HG03139 (cell line): ENCODE data around the gene MAEL.
A peak's percentile ranks its signal among the peaks of the same experiment; 100 is the strongest.

Source experiments
- ATAC-seq: cut with Tn5 transposase; IDR thresholded peaks from one replicate; pipeline ENCODE4 v1.9.1; 2021; ENCODE audit not compliant: unreplicated experiment

MAEL gene

DNA sequence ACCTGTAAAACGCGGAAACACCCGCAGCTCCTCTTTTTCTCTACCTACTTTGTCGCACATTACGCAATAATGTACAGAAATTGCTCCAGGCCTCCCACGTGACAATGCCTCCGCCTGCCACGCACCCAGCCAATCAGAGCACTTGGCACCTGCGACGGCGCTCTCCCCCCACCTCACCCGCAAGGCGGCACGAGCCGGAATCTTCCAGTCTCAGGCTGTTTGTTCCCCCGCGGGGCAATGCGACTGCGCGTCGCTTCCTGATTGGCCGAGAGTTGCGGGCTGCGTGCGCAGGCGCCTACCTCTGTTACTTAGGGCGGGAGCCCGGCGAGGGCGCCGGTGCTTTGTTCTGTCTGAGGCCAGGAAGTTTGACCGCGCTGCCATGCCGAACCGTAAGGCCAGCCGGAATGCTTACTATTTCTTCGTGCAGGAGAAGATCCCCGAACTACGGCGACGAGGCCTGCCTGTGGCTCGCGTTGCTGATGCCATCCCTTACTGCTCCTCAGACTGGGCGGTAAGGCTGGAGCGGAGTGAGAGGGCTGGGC, at the start of gene MAEL:
Gene MAEL (plus strand): TSS at position 307 of the 542 bp plus-strand sequence. CDS start 73 bp downstream, at position 380.
- ATAC-seq: no peak

DNA sequence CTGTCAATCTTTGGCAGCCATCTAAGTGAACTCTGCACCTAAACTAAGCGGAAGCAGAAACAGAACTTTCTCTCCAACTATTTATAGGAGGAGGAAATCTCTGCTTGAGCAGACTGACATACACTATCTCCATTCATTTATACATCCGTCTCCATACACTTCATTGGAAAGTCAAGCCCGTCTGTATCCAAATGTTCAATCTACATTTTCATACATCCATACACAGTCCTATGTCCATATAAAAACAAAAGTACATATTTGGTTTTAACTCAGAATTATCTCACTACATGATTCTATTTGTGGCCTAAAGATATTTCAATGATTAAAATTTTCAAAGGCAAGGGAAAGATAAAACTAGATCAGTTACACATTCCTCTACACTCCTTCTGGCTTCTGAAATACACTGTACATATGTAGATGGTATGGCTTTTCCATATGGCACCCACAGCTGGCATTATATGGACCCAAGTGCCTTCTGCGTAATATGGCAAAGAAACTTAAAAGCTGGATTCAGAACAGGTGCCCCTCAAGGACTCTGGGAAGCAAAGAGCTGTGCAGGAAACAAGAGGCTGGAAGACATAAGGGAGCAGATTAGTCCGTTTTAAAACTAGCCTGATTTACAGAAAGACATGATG, 49.2 kb upstream of the MAEL start:
- ATAC-seq: no peak

DNA sequence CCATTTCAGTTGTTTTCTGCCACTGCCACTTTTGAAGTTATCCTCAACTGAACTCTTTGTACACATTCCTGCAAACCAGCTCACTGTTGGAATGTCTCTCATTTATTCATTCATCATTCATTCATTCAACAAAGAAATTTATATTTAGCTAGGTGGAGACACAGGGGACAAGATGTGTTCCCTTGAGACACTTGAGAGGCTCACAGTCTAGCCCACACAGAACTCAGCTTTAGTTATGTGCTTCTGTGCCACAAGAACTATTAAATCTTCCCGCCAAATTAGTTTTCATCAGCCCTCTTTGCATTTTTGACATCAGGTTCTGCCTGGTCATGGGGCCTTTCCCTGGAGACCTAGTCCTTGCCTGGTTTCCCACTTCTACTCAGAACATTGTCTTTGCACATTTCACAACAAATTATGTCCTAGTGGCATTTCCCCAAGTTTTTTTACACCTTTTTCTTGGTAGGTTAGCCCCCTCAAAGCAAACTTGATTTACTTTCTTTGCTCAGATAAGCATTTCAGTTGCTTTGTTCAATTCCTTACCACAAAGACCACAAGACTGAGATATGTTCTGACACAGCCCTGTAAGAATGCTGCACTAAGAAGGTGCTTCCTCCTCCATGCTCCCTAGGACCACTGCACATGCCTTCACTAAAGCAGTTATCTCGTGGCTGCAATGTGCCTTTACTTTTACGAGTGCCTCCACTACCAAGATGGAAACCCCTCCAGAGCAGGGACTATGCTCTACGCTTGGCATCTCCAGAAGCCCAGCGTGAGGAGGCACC, 44.7 kb upstream of the MAEL start:
- no peak for ATAC-seq

DNA sequence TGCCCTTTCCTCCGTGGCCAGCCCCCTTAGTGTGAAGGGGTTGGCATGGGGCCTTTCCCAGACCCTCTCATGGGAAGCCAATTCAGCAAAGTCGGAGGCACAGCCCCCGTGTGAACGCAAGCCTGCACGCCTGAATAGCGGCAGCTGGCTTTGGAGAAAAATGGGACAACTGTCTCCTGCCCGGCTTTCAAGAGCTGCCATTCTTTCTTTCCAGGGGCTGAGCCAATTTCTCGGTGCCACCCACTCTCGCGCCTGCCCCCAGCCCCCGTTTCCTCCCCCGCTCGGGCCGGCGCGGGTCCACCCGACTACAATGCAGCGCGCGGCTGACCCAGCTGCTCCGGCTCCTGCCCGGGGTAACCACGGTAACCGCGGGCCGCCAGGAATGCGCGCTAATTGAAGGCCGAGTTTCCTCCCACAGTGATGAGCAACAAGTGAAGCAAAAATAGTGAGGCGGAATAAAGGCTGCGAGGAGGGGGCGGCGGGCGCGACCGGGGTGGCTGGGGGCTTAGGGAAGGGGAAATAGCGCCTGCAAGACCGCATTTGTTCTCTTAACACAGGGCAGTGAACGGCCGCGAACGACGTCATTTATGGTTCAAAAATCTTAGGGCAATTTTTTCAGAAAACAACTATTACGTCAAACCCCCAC, 41.6 kb upstream of the MAEL start:
- ATAC-seq: no peak

DNA sequence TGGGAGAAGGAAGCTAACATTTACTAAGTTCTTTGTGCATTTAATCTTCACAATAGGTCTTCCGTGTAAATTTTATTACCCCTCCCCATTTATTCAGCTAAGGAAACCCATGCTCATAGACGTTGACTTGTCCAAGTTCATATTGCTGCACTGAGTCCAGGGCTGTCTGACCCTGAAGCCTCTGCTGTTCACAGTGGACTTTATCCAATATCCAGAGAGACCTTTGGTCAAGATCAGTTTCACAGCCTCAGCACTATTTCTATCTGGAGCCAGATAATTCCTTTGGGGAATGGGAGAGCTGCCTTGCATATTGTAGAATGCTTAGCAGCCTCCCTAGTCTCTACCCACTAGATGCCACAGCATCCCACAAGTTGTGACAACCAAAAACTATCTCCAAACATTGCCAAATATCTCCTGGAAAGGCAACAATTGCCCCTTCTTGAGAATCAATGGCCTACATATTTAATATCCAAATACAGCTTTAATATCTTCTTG, 40.2 kb upstream of the MAEL start:
- ATAC-seq: no peak

DNA sequence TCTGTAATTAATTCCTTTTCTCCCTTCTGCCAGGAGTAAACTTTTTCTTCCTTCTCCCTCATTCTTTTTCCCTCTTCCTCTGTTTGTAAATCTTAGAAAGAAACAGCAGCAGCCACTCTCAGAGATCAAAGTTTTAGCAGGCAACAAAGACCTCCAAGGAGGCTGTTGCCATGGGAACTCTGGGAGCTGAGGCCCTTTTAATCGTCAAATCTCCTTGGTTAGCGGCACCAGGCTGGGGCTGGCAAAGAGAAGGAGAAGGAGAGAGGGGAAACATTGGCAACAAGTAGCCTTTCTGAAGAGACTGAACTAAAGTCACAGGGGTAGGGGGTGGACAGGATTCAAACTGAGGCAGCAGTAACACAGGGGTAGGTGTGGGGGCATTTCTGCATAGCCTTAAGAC, 38.9 kb upstream of the MAEL start:
- no peak for ATAC-seq

DNA sequence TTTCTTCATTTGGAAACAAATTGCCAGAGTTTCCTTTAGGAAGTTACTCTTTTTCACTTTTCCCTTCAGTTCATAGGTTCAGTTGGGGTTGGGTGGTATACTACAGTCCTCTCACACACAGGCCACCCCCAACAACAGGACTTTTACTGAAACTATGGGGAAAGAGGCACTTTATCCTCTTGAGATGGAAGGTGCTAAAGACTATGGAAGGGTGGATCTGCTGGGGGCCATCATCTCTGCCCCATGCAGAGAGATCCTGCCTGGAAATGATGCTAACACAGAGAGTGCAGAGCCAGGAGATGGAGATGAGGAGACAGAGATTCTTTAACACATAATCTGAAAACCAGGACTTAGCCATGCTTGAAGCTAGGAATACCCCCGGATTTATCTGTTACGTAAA, 38.0 kb upstream of the MAEL start:
- no peak for ATAC-seq

DNA sequence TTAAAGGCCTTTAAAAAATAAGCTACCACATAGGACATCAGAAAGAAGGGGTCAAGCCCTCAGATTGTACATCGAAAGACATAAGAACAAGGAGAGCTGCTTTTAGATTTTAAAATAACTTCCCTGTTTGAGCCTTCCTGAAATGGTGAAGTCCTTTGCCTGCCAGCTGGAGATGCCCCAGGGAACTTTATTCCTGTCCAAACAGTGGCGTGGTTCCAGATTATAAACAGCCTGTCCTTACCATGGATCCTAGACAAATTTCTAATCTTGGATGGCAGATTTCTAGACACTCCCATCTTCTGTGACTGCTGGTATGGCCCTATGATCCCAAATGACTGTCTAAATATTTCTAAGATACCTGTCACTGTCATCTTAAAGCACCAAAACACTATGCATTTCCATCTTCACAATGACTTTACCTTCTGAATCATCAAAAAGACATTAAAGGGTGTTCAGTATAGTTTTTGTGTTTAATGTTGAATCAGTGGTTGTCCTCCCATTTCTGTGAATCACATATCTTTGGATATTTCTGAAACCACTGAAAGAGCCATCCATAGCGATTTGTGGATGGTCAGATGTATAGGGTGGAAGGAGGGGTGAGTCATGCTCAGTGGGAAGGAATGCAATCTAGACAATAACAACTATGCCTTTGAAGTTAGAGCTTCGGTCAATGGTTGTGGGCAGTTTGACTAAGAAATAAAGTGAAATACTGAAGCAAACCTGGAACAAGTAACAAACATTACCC, 36.9 kb upstream of the MAEL start:
- no peak for ATAC-seq

DNA sequence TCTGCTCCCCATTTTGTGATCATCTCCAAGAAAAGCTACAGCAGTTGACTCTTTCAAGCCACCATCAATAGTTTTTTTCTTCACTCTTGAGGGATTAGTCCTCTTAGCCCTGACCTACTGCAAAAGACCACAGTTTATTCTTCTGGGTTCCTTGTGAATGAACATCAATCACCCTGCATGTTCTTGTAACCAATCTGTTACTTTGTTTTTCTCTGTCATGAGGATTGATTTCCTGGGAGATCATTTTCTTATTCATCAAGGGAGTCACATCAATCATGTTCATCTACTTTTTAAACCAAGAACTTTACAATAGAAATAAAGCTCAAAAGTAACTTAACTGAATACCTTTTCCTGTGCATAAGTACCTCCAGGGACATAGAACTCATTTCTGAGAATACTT, 35.6 kb upstream of the MAEL start:
- ATAC-seq: no peak

DNA sequence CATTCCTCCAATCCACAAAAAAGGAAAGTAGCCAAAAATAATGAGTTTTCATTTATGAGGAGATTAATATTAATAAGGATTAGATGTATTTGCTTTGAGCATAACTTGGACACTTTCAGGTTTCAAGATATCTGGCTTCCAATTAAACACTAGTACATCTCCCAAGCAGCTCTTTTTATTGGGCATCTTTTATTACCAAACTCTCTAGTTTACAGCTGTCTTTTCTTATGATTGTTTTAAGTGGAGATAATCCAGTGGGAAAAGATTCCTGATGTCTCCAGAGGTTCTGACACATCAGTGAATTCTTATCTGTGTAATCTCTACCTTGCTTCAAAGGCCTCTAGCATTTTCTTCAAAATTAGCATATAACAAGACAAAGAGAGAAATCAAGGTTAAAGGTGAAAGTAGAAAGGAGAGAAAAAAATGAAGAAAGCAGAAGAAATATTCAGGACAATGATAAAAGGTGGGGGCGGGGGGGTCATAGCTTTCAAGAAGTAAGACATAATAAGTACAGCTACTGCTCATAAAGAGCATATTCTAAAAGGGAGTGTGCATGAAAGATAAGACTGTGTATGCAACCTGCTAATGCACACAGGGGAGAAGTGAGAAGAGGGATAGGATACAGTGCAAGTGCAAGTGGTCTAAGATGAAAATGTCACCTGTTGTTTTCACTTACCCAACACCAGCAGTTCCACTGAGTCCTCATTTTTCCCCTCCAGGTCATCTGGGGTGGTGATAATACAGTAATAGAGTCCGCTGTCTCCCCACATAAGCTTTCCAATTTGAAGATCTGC, 32.8 kb upstream of the MAEL start:
- no peak for ATAC-seq

DNA sequence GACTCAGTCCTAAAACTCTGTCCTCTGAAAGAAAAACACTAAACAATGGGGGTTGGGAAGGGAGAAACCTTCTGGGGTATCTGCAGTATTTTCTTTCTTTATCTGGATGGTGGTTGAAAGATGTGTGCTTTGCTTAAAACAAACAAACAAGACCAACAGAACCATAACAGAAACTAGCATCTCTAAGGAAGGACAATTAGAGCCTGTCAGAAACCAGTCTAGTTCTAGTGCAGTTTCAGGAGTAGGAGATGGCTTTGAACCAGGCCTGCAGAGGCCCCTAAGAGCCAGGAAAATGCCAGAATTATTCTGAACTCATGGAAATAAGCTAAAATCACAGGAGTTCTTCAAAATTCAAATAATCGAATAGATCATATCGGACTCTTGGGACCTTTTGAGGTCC, 32.2 kb upstream of the MAEL start:
- no peak for ATAC-seq

DNA sequence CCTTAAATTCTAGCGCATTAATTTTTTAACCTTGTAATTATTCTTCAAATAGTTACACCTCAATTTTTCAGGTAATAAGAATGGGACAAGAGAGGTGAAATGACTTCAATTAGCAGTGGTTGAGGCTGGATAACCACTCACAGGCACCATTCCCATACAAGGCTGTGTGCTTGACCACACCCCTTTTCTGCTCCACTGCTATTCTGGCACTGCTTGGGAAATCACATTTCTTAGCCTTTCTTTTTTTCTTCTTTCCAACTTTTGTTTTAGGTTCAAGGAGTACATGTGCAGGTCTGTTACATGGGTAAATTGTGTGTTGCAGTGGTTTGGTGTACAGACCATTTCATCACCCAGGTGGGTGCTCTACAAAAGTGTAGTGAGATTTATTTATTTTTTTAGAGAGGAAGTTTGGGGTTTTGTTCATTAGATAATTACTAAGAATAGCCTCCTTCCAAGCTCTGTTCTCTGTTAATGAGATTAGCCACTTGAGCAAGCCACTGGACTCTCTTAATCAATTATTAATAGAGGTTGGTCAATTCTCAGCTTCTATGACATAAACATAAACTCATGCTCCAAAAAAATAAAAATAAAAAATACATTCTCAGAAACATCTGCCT, 28.1 kb upstream of the MAEL start:
- ATAC-seq: peak; percentile 81

DNA sequence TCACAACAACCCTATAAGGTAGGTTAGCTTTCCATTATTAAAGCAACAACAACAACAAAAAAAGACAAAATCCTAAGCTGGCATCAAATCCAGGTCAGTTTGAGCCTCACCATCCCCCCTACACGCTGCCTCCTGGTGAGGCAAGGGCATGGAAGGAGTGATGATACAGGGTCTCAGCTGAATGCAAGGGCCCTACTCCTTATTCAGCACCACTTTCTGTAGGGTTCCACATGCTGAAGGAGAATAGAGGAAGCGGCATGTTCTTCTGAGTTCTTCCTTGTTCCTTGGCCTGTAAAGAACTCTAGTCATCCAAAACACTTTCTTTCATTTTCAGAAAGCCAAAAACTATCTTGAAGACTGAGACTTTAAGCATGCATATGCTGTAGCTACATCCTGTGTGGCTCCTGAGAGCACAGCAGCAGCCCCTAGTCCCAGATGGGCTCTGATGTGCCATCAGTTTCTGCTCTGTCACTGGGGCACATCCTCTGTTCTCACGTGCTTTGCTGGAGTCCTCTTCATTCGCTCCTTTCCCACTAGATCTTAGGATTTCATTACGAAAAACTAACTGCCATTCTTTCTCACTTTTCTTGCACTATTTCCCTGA, 19.9 kb upstream of the MAEL start:
- ATAC-seq: peak; percentile 80

DNA sequence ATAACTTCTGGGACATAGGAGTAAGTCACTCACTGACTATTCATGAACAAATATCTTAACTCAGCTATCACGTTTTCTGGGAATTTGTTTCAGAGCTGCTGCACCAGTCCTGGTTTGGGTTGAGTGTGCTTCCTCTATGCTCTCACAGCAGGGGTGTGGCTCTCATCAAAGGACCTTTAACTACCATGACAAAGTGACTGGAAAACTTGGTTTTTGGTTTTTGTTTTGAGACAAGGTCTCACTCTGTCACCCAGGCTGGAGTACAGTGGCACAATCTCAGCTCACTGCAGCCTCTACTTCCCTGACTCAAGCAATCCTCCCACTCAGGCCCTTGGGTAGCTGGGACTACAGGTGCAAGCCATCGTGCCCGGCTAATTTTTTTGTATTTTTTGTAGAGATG, 17.8 kb upstream of the MAEL start:
- ATAC-seq: no peak

DNA sequence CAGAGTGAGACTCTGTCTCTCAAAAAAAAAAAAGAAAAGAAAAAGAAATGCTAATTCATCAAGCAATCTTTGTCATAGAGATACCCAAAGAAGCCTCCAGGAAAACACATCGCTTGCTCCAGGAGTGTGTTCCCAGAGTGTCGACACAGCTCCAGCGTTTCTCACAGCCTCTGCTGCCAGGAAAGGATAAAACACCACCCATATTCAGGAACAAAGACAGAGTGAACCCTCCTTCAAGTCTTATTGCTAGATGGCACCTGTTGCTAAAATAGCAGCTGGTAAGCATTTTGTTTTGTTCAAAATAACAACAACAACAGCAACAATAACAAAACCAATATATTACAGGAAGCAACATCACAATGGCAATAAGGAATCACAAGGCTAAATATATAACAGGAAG, 16.9 kb upstream of the MAEL start:
- no peak for ATAC-seq

DNA sequence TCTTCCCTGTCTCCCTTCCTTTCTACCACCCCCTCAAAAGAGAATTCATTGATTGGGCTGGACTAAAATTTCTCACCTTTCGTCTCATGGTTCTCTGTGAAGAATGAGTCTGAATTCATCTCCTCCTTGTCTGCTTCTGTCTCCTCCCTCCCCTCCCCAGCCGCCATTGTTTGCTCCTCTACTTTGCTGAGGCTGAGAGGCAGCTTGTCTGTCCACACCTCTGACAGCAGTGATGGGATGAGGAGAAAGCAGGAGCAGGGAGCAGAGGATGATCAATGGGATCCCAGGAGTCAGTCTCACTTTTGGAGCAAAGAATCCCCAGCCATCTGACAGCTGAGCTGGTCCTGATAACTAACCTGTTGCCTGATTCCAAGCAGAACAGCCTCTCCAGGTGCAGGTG, 16.3 kb upstream of the MAEL start:
- no peak for ATAC-seq

DNA sequence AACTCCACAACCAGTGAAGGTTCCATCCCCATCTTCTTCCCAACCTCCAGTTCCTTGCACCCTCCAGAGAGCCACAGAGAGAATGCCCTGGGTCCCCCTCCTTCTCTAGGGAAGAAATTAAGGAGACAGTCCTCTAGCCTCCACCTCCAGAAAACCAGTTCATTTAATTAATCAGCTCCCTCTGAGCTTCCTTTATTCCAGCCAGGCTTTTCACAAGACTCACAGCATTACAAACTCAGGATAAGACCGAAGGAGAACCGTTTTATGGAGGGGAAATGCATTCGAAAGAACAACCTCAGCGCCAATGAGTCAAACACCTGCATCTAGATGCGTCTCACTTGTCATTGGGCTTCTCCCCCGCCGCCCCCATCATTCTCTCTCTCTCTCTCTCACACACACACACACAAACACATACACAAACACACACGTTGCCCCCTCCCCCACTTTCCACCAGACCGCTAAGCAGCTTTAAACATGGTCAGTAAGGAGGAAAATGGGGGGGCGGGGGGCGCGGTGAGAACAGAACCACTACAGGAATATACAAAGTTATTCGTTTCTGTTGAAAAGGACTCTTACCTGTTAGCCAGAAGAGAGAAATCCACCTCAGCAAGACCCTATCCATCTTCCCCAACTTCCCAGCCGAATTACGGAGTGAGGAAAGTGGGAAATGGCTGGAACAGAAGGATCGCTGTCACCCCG, 14.3 kb upstream of the MAEL start:
- ATAC-seq: no peak

DNA sequence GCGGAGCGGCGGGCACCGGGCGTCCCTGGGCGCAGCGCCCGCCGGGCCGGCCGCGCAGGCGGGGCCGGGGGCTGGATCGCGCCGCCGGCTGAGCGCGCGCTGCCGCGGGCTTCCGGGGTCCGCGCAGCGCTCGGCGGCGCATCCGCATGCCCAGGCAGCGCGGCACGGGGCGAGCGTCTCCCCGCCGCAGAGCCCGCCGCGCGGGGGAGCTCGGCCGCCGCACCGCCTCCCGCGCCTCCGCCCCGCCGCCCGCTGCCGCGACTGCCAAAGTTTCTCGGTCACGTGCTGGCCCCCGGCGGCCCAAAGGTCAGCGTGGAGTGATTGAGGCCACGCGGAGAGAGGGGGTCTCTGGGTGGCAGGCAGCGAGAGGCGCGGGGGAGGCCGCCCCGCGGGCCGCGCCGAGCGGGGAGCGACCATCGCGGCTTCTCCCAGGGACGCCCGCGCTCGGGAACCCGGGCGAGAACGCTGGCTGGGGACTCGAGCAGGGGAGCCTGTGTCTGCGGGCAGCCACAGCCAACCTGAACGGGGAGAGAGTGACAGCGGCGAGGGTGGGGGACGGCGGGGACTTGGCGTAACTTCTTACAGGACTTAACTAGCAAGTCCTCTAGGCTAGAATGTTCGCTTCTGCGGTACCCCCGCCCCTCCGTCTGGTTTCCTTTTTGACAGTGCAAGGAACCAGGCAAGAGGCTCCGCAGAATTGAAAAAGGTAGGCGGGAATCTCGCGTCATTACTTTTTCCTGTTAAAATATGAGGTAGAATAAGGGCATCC, 13.5 kb upstream of the MAEL start, which contains the start of gene ILDR2:
Gene ILDR2 (minus strand): TSS at position 180 of the 769 bp plus-strand sequence. CDS start 272 bp downstream, outside the sequence.
- peak; percentile 59 for ATAC-seq
